DMS79 (cell line): ENCODE data around the gene PRRT3.
"Not testable (repeated sequence)": the region's sequence is repeated elsewhere in the genome, so short reads cannot be mapped to it uniquely, and the experiment has no call there.

Experiments used
- DNase-seq: peaks from one replicate; lab custom pipeline; 2025; lab: John Stamatoyannopoulos, UW

The PRRT3 gene

GRCh38 chr3:9897408-9898372 is 54.5 kb downstream of the PRRT3 start:
- DNase-seq = no peak

- not testable (repeated sequence) for DNase-seq
Measured at GRCh38 chr3:9896755-9897407, 55.3 kb downstream of the PRRT3 start.

DNA sequence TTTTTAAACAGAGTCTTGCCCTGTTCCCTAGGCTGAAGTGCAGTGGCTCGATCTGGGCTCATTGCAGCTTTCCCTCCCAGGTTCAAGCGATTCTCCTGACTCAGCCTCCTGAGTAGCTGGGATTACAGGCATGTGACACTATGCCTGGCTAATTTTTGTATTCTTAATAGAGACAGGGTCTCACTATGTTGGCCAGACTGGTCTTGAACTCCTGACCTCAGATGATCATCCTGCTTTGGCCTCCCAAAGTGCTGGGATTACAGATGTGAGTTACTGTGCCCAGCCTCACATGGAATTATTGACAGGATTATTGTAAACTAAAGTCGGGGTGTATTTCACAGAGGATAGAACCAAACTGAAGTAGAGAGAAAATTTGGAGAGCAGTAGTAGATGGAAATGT is 56.5 kb downstream of the PRRT3 start:
- DNase-seq = not testable (repeated sequence)
